ENCODE measurements around the gene PID1. TPM values are rescaled to one million over a fixed set of nuclear protein-coding genes. Genes with fewer than 3 reads are reported as not detected.

PID1 gene
- total RNA-seq, 4 donors from 2014 or later = 1.0 to 33.0 (median 8.4) TPM

DNA sequence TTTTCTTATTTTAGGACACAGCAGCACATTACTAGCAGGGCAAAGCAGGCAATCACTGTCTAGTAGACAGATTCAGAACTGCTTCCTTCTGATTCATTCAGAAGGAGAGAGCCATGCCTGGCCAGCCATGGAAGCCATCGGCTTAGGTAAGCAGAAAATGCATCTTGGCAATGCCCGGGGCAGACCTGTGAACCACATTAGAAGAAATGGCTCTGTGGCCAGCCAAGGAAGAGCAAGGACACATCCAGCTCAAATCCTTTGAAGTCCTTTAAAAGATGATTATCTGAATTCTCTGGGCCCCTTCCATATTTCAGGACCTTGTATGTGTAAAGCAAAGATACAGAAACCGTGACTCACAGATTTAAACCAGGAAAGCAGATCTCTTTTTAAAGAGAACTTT lies 227.4 kb downstream of the PID1 start:
- DNase-seq = no peak
- TF ChIP-seq, protein P1, sequence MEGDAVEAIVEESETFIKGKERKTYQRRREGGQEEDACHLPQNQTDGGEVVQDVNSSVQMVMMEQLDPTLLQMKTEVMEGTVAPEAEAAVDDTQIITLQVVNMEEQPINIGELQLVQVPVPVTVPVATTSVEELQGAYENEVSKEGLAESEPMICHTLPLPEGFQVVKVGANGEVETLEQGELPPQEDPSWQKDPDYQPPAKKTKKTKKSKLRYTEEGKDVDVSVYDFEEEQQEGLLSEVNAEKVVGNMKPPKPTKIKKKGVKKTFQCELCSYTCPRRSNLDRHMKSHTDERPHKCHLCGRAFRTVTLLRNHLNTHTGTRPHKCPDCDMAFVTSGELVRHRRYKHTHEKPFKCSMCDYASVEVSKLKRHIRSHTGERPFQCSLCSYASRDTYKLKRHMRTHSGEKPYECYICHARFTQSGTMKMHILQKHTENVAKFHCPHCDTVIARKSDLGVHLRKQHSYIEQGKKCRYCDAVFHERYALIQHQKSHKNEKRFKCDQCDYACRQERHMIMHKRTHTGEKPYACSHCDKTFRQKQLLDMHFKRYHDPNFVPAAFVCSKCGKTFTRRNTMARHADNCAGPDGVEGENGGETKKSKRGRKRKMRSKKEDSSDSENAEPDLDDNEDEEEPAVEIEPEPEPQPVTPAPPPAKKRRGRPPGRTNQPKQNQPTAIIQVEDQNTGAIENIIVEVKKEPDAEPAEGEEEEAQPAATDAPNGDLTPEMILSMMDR (IDR thresholded peaks at IDR 0.05) = no peak
- no peak for TF ChIP-seq POLR2A (IDR thresholded peaks at IDR 0.05)
- Histone ChIP-seq H3K4me1 (no peaks in the 10 kb centered on the region), H3K4me3 (no peak overlapping the region), H3K36me3 (no peaks in the 10 kb centered on the region), H3K27me3 (no peaks in the 10 kb centered on the region), H3K27ac (no peak overlapping the region), H3K9me3 (no peaks in the 10 kb centered on the region)
- intact Hi-C loops (cut with DNase I) = no loop called here
- 67 to 78% methylated on average over 3 of the region's 3 CpGs for WGBS, 2 donors

DNA sequence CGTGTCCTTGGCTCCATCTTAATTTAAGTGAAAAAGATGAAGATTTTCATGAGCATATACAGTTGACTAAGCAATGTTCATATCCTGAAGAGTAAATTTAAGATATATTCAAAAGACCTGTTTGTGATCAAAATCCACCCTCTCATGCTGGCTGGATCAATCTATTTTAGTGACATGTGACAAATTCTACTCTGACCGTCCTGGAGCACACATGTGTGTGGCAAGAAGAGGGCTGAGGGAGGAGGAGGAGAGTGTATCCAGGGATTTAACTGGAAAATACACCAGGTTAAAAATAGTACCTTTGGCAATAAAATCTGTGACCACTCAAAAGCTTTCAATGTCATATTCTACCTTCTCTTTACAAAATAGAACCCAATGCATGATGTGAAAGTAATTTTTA lies 228.7 kb downstream of the PID1 start:
- H3K27ac ChIP-seq = no peak overlapping the region
- intact Hi-C loops (cut with DNase I) = no loop called here

DNA sequence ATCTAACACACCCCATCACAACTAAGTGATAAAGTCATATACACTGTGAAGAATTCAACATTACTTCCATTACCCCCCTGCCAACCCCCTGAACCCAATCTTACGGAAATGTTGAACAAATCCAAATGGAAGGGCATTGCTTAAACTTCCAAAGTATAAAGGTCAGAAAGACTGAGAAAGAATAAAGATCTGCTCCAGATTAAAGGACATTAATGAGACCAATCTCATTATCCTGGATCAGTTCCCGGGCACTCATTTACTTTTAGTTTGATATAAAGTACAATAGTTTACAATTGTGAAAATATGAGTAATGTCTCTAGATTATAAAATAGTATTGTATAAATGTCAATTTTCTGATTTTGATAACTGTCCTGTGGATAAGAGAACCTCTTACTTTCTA lies 229.4 kb downstream of the PID1 start:
- Histone ChIP-seq H3K9me3 (no peaks in the 10 kb centered on the region), H3K4me1 (no peaks in the 10 kb centered on the region), H3K36me3 (no peaks in the 10 kb centered on the region), H3K4me3 (no peak overlapping the region), H3K27ac (no peak overlapping the region), H3K27me3 (no peaks in the 10 kb centered on the region)
- DNase-seq = no peak
- TF ChIP-seq POLR2A (IDR thresholded peaks at IDR 0.05) = no peak
- TF ChIP-seq, protein P1 (IDR thresholded peaks at IDR 0.05) = no peak
- intact Hi-C loops (cut with DNase I) = no loop called here
- 83 to 86% methylated on average over 2 of the region's 2 CpGs for WGBS, 2 donors

More for the DNA sequence above, 228.7 kb downstream of the PID1 start:
- WGBS, 2 donors = 74 to 84% methylated on average over 2 of the region's 2 CpGs
- Histone ChIP-seq H3K9me3 (no peaks in the 10 kb centered on the region), H3K4me3 (no peak overlapping the region), H3K4me1 (no peaks in the 10 kb centered on the region), H3K27me3 (no peaks in the 10 kb centered on the region), H3K36me3 (no peaks in the 10 kb centered on the region)
- TF ChIP-seq, protein P1 (IDR thresholded peaks at IDR 0.05) = no peak
- no peak for TF ChIP-seq POLR2A (IDR thresholded peaks at IDR 0.05)
- no peak for DNase-seq

DNA sequence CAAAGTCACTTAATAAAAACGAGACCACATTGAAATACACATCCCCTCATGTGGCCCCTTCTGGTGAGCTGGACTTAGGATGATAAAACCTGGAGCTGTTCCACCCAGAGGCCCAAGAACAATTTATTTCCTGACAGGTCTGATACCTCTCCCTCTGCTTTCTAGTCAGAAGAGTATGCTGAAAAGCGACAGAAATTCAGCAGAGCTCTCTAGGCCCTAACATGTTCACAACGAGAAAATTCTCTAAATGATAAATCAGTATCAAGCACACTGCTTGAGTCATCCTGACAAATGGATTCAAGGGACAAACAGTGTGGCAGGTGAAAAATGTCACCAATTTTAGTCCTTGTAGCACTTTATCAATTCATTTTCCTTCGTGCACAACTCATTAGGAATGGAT lies 233.5 kb downstream of the PID1 start:
- Histone ChIP-seq H3K9me3 (no peaks in the 10 kb centered on the region), H3K4me1 (no peaks in the 10 kb centered on the region), H3K27ac (no peak overlapping the region), H3K27me3 (no peaks in the 10 kb centered on the region), H3K4me3 (no peak overlapping the region), H3K36me3 (no peaks in the 10 kb centered on the region)
- intact Hi-C loops (cut with DNase I) = no loop called here
- TF ChIP-seq, protein P1 (IDR thresholded peaks at IDR 0.05) = no peak
- no peak for TF ChIP-seq POLR2A (IDR thresholded peaks at IDR 0.05)
- DNase-seq = no peak
- WGBS, 2 donors = 54 to 55% methylated on average over 4 of the region's 4 CpGs

DNA sequence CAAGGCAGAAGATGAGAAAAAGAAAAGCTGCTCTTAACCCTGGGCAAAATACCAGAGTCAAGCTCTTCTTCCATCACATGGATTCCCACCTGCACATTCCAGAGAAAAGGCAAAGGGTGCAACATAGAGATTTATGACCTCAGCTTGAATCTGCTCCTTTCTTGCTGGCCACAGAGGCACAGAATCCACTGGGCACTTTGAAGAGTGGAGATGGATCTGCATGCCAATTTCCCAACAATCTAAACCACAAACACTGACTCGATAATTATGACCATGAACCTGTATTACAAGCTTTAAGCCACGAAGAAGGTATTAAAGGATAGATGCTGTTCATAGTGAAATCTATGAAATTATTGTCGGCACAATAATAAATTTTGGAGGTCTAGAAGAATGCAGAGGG lies 237.3 kb downstream of the PID1 start:
- intact Hi-C loops (cut with DNase I) = no loop called here
- Histone ChIP-seq H3K27me3 (no peaks in the 10 kb centered on the region), H3K4me1 (no peaks in the 10 kb centered on the region), H3K9me3 (no peaks in the 10 kb centered on the region), H3K27ac (no peak overlapping the region), H3K4me3 (no peak overlapping the region), H3K36me3 (no peaks in the 10 kb centered on the region)
- TF ChIP-seq, protein P1 (IDR thresholded peaks at IDR 0.05) = no peak
- no peak for TF ChIP-seq POLR2A (IDR thresholded peaks at IDR 0.05)
- no peak for DNase-seq
- WGBS, 2 donors = 86 to 87% methylated on average over 3 of the region's 3 CpGs

All from esophagus squamous epithelium (tissue), 5 donors.